NK-92 (cell line): ENCODE data around the gene KCNK1.

Experiments used
- DNase-seq: peaks from one replicate; lab custom pipeline; 2025; ENCODE audit not compliant: unreplicated experiment; lab: John Stamatoyannopoulos, UW

KCNK1 gene

GRCh38 chr1:233695901-233696300 is 82.0 kb downstream of the KCNK1 start:
- DNase-seq: no peak

GRCh38 chr1:233700338-233700737 is 86.4 kb downstream of the KCNK1 start:
- no peak for DNase-seq

- no peak for DNase-seq
These were observed 90.4 kb downstream of the KCNK1 start for GRCh38 chr1:233704170-233704897.

GRCh38 chr1:233704898-233705723 is 91.2 kb downstream of the KCNK1 start:
- no peak for DNase-seq

GRCh38 chr1:233707153-233707879 is 93.4 kb downstream of the KCNK1 start:
- DNase-seq: no peak

- no peak for DNase-seq
These were observed 94.2 kb downstream of the KCNK1 start for GRCh38 chr1:233707880-233708815.

GRCh38 chr1:233710031-233710430 is 96.1 kb downstream of the KCNK1 start:
- no peak for DNase-seq

- DNase-seq: no peak
These were observed 96.6 kb downstream of the KCNK1 start for GRCh38 chr1:233710507-233710906.

GRCh38 chr1:233714631-233715217 is 100.8 kb downstream of the KCNK1 start:
- no peak for DNase-seq

GRCh38 chr1:233718057-233718456 is 104.2 kb downstream of the KCNK1 start:
- no peak for DNase-seq

- no peak for DNase-seq
These were observed 105.9 kb downstream of the KCNK1 start for GRCh38 chr1:233719655-233720341.

- DNase-seq: no peak
These were observed 107.2 kb downstream of the KCNK1 start for GRCh38 chr1:233721004-233721595.
